T-helper 1 cell (primary cell): Measurements from ENCODE around the gene KDM4C.

ENCODE experiments used
- DNase-seq, 5 donors: peaks; one replicate each; pipeline ENCODE4 v3.0.0-alpha.2; 2012 to 2020

The KDM4C gene

GRCh38 chr9:7056254-7056653 lies 298.5 kb downstream of the KDM4C start:
- DNase-seq: no peak

GRCh38 chr9:7058473-7058872 lies 300.7 kb downstream of the KDM4C start:
- no peak for DNase-seq

- no peak for DNase-seq
These were observed 309.4 kb downstream of the KDM4C start for GRCh38 chr9:7067169-7067568.

- no peak for DNase-seq
These were observed 314.1 kb downstream of the KDM4C start for GRCh38 chr9:7071916-7072315.

- DNase-seq: no peak
These were observed 315.9 kb downstream of the KDM4C start for GRCh38 chr9:7073706-7074105.

DNA sequence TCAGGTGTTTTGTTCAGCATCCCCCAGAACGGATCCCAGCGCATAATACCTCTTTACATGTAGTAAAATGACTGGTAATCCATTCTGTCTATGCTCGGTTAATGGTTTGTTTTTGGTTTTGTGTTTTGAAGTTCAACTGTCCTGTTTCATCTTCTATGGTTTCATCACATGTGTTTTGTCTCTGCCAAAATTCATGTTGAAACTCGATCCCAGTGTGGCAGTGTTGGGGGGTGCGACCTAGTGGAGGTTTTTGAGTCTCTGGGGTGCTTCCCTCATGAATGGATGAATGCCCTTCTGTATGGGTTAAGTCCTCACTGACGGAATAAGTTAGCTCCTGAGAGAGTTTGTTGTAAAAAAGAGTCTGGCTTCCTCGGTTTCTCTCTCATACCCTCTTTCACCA lies 317.4 kb downstream of the KDM4C start:
- no peak for DNase-seq

DNA sequence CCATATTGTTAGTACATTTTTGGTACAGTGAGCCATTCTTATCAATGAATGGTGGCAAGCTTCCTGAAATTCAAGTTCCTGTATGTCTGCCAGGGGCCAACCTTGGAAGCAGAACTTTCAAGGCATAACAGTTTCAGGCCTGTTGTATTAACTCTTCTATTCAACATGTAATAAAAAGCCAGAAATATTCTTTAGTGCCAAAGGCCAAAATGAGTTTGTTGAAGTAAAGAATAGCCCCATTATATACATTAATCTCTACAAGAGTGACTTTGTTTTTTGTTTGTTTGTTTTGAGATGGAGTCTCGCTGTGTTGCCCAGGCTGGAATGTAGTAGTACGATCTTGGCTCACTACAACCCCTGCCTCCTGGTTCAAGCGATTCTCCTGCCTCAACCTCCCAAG lies 321.3 kb downstream of the KDM4C start:
- DNase-seq: no peak

- no peak for DNase-seq
These were observed 323.4 kb downstream of the KDM4C start for GRCh38 chr9:7081065-7081600.

- no peak for DNase-seq
These were observed 325.4 kb downstream of the KDM4C start for GRCh38 chr9:7083192-7083591.

DNA sequence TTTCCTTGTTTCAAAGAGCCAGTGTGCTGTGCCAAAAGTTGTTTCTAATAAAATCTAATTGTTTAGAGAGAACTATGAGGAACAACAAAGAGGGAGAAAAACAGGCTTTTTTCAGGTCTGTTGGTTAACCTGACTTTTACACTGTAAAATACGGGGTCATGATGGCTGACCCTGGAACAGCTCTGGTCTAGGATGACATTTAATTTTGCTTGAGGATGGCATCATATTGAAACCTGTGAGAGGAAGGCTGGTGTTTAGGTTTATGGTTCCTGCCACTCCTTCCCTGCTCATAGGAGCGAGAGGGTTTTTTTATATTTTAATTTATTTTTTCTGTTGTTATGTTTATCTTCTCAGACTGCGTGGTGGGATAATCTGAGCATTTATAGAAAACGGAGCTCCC lies 327.6 kb downstream of the KDM4C start:
- no peak for DNase-seq

DNA sequence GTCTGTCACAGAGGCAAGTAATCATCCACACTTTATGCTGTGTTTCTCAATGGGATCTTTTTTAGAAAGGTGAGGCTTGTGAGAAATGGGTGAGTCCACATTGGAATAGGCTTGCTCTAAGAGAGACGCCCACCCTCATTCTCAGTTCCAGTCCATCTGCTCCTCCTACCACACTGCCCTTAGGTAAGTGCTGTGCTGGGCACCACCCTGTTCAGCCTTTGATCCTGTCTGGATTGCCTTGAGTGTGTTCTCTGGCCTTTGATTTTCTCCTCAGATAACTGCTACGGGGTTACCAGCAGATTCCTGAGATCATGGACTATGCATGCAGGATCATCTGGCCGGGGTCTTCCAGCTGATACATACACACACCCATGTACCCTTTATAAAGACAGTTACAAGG lies 328.6 kb downstream of the KDM4C start:
- DNase-seq: no peak

DNA sequence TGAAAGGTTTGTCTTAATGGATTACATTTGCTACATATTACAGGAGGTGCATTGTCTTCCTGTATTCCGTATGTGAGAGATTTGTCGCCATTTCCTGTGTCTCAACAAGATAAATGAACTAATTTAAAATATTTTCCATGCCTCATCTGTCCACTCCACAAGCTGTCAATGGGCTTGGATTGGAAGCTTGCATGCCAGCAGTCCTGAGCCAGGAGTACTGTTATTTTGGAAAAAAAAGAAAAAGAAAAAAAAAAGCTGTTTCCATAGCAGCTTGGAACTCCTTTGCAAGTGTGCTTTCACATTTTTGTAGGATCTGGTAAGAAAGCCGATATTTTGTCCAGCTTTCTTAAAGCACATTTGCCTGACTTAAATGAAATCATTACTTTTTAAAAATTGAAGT lies 330.8 kb downstream of the KDM4C start:
- no peak for DNase-seq

- DNase-seq: no peak
These were observed 331.8 kb downstream of the KDM4C start for GRCh38 chr9:7089406-7090193.

- DNase-seq: no peak
These were observed 335.3 kb downstream of the KDM4C start for GRCh38 chr9:7093040-7093439.

GRCh38 chr9:7094052-7094451 lies 336.3 kb downstream of the KDM4C start:
- DNase-seq: no peak

- no peak for DNase-seq
These were observed 336.8 kb downstream of the KDM4C start for GRCh38 chr9:7094576-7094975.

DNA sequence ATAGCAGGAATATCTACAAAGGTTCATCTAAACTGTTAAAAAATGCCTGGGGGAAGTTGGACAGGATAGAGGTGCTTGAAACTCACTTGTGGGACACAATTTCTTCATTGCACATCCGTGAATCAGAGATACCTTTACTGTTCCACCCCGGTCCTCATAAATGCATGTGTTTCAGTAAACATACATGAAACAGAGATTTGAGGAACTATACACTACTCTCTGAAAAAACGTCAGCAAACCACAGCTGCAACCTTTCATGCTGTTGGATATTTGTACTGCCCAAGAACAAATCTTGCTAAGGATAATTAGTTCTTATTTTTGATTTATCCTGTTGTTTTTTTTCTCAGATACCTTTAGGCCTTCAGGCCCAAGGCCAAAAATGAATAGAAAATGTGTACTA lies 337.3 kb downstream of the KDM4C start:
- no peak for DNase-seq

GRCh38 chr9:7097040-7097715 lies 339.4 kb downstream of the KDM4C start:
- no peak for DNase-seq

DNA sequence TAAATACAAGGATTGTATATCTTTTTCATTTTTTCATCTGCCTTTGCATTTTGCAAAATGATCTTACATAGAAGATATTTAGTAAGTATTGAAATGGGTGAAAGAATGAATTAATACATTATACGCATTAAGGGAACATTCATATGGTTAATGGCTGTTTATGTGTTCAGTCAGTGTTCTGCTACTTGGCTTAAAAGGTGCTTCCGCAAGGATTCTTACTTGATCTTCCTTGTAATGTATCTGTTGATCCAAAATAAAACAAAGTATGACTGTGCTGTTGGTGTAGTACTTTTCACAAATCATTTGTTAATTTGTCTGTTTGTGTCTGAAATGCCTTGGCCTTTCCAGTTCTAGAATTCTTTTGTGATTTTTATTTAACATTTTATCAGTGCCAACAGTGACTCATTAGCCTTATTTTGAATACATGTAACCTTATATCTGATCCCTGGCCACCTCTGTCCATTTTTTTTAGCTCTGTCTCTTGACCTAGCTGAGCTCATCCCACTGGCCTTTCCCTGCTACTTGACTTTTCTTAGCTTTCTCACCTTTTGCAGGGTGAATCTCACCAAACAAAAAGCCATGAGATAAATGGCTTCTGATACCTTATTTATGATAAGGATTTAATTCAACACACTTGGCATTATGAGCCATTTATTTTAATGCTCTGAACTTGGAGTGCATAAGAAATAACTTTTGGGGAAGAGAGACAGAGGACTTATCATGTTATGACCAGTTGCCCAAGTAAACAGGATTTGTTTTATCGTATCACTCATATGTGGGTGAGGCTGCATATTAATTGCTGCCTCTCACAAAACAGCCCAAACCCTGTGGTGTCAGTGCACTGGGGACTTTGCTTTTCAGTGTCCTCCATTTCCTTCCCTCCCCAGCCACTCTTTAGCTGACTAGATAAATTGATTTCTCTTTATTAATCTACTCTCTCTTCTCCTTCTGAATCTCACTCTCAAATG lies 340.3 kb downstream of the KDM4C start:
- no peak for DNase-seq

GRCh38 chr9:7103367-7103766 lies 345.6 kb downstream of the KDM4C start:
- DNase-seq: no peak

DNA sequence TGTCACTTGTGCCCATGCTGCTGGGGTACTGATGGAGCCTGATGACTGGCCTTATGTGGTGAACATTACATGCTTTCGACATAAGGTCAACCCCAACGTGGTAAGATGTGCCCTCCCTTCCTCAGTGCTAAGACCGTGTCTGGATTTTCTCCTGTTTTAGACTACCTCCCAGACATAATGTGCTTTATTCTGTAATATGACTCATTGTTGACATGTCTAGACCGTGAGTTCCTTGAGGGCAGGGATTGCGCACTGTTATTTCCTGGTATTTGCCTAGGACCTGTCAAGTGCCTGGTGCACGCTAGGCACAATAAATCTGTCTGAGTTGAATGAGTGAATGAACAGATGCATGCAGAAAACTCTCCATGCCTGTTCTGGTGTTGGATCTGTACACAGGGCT lies 346.0 kb downstream of the KDM4C start:
- no peak for DNase-seq

DNA sequence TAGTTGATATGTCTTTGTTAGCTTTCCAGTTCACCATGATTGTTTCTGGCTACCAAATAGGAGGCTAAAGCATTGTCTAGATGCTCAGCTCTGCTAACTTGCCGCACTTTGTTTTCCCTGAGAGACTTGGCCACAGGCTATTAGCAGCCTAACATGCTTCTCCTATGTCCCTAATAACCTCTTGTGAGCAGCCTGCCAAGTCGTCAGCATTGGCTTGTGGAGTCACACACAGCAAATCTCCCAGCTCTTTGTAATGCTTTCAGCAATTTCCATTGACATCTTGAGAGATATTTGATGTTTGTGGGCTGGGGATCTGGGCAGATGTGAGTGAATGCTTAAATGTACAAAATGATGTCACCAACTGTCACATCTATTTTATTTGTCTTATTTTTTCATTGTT lies 346.9 kb downstream of the KDM4C start:
- no peak for DNase-seq

GRCh38 chr9:7105095-7105494 lies 347.3 kb downstream of the KDM4C start:
- no peak for DNase-seq
